GM19463 (cell line): Measurements from ENCODE around the gene PUS3.

Experiments
- ATAC-seq: cut with Tn5 transposase; IDR thresholded peaks from one replicate; pipeline ENCODE4 v1.9.1; 2021; ENCODE audit warnings: mild to moderate bottlenecking, moderate library complexity; ENCODE audit not compliant: unreplicated experiment

The PUS3 gene, protein sequence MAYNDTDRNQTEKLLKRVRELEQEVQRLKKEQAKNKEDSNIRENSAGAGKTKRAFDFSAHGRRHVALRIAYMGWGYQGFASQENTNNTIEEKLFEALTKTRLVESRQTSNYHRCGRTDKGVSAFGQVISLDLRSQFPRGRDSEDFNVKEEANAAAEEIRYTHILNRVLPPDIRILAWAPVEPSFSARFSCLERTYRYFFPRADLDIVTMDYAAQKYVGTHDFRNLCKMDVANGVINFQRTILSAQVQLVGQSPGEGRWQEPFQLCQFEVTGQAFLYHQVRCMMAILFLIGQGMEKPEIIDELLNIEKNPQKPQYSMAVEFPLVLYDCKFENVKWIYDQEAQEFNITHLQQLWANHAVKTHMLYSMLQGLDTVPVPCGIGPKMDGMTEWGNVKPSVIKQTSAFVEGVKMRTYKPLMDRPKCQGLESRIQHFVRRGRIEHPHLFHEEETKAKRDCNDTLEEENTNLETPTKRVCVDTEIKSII

DNA sequence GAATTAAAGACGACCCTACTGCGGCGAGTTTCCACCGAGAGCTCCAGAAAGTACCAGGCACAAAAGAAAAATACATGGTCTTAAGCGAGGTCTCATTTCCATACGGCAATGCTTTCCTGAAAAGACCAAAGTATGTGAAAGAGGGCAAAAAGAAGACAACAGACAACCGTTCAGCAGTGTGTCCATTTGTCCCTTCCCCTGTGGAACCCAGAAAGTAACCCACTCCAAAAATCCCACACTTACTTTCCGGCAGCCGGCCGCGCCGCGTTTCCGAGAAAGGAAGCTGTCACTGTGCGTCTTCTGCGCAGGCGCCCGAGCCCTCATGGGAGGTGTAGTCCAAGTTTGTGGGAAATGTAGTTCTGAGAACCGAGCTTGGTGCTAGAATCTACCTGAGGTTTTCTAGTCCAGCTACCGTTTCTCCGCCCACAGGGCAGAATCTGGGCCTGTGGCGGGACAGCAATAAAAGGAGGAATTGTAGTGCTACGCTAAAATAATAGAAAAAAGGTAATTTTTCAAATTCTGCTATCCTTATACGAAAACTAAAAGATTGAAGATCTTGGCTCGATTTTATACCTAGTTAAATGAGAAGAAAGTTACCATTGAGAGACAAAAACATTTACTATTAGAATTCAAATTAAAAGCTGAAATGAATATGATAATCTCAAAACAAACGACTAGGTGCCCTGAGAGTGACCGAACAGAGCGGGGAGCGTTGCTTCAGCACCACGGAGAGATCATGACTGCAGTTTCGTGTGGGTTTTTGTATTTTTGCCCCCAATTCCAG is at the start of gene PUS3:
Gene PUS3, minus strand, starts transcription at position 280 of the 784 bp plus-strand sequence. CDS start 6,922 bp downstream, outside the sequence.
- peak; percentile 98 for ATAC-seq

DNA sequence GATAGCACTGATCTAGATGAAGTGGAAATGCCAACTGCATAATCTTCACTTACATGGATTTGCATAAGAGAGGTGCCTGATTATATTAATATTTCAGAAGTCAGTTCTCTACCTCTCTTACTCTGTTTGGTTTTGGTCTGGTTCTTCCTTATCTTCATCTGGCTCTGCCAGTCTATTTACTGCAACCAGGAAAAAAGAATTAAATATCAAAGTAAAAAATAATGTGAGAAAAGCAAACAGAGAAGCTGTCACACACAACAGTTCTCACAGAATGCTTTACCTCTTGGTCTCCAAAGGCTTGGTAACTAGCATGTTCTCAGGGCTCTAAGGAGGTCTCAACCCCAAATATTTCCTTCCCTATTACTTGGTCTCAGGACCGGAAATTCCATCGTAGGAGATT is 49.6 kb upstream of the PUS3 start:
- no peak for ATAC-seq

GRCh38 chr11:125951731-125952130 is 48.7 kb upstream of the PUS3 start:
- no peak for ATAC-seq

- no peak for ATAC-seq
Observed at GRCh38 chr11:125950696-125951651, 48.0 kb upstream of the PUS3 start.

DNA sequence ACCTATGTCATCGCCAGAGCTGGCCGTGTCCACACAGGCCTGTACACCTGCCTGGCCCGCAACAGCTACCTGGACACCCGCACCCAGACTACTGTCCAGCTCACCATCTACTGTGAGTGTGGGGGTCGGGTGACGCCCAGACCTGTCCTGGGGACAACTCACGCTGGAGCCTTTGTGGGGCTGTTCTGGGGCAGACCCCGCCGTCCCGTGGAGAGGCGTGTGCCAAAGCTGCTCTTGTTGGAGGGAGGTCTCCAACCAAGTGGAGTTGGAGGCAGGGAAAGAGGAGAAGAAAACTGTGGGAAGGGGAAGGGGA is 47.1 kb upstream of the PUS3 start:
- ATAC-seq: no peak

DNA sequence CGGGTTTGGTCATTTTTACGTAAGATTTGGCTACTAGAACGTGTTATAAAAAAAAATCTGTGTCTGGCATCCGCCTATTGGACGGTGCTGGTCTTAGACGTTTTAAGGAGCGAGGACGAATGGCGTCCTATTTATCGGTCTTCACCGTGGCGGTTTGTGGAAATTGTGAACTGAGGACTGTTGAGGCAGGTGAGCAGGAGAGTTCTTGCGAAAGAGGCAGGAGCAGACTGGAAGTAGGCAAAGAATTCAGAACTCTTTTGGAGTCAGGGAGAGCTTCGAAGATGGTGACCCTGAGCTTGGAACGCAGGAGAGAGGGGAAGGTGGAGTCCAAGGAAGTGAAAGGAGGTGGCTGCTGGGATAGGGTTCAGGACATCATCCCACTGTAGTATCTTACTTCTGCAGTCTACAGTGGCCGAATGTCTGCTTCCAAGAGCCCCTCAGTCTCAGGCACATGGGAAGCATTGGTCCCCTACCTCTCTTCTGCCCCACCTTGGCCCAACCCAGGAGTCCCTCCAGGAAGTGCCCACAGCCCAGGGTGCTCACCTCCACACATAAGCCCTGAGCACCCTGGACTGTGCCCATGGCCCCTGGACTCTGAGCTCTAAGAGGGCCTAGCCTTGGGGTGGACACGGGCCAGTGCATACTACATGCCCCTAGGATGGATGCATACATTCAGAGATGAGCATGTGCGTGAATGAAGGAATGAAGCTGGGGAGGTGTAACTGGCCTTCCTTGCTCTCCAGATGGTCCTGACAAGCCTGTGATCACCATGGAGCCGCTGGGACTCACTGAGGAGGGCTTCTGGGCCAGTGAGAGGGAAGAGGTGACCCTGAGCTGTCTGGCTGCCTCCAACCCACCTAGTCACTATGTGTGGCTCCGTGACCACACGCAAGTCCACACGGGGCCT is 46.5 kb upstream of the PUS3 start:
- ATAC-seq: no peak

DNA sequence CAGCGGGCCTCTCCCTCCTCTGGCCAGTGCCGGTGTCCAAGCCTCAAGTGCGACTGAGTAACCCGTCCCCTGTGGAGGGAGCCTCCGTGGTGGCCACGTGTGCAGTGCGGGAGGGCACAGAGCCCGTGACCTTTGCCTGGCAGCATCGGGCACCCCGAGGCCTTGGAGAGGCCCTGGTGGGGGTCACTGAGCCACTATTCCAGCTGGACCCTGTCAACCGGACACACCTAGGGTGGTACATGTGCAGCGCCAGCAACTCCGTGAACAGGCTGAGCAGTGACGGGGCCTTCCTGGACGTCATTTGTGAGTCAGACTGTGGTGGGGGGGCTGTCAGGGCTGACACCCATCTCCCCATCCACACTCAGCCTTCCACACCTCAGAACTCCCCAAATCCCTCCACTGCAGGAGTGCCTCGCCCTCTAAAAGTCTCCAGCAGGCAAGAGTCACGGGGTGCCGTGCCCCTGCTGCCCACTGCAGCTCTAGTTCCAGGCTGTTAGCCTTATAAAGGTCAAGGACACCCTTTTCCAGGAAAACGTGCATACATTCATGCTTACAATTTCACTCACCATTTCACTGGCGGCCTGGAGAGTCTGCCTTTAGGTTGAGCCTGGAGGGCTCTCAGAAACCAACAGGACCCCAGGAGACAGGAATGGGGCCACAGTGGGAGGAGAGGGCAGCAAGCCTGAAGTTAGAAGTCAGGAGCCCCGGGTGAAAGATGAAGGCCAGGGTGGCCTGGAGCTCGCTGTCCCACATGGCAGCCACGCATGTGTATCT is 45.5 kb upstream of the PUS3 start:
- ATAC-seq: no peak

- ATAC-seq: no peak
Observed at GRCh38 chr11:125947419-125948277, 44.6 kb upstream of the PUS3 start.

DNA sequence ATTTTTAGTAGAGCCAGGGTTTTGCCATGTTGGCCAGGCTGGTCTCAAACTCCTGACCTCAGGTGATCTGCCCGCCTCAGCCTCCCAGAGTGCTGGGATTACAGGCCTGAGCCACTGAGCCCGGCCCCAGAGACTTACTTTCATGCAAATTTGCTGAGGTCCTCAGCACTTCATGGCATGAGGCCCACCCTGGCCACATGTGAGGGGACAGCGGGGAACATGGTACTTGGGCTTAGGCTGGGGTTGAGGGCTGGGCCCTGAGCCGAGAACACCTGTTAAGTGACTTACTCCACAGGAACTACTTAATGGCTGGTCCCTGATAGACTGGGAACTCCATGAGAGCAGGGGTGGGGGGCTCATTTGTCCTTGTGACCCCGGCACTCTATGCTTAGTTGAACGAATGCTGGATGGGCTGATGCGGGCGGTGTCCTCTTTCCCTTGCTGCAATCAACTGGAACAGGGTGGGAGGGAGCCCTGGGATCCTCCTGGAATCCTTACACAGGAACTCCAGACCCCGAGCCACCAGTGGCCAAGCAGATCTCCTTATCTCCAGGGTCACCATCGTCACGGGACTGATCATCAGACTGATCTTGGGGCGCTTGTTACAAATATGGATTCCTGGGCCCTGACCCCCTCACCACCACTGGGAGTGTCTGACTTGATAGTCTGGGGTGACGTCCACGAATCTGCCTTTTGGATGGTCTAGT is 43.9 kb upstream of the PUS3 start:
- ATAC-seq: no peak

GRCh38 chr11:125945797-125946520 is 43.0 kb upstream of the PUS3 start, which contains the start of gene VSIG10L2:
VSIG10L2 (plus strand) TSS chr11:125946044; CDS start chr11:125946056, 12 bp downstream.
- ATAC-seq: no peak

GRCh38 chr11:125945011-125945796 is 42.2 kb upstream of the PUS3 start:
- ATAC-seq: no peak

DNA sequence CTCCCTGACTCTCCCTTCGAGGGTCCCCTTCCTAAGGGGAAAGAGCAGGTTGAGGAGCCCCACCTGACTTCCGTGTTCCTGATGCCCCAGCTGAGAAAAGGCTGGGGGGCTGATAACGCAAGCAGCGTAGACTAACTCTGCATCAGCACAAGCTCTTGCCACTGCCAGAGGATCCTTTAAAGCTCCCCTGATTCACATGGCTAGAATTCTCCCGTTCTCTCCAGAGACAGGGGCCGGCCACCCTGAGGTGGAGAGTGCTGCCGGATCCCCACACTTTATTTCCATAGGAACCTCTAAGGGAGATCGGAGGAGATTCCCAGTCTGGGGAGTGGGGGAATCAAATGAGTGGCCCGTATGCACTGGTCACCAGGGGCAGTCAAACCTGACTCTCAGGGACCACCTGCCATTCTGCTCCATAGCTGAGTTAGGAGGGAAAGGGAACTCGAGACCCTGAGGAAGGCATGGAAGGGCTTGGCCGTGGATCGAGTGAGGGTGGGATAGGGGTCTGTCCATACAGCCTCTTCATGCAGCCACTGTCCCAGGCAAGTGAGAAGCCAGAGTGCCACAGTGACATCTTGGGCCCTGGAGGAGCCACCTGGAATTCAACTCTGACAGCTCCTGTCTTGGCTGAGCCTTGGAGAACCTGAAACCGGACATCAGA is 41.5 kb upstream of the PUS3 start:
- no peak for ATAC-seq

GRCh38 chr11:125943661-125944349 is 40.8 kb upstream of the PUS3 start:
- no peak for ATAC-seq

- ATAC-seq: no peak
Observed at GRCh38 chr11:125942771-125943428, 39.9 kb upstream of the PUS3 start.
